ENCODE data around the gene LIMA1.

Gene LIMA1

DNA sequence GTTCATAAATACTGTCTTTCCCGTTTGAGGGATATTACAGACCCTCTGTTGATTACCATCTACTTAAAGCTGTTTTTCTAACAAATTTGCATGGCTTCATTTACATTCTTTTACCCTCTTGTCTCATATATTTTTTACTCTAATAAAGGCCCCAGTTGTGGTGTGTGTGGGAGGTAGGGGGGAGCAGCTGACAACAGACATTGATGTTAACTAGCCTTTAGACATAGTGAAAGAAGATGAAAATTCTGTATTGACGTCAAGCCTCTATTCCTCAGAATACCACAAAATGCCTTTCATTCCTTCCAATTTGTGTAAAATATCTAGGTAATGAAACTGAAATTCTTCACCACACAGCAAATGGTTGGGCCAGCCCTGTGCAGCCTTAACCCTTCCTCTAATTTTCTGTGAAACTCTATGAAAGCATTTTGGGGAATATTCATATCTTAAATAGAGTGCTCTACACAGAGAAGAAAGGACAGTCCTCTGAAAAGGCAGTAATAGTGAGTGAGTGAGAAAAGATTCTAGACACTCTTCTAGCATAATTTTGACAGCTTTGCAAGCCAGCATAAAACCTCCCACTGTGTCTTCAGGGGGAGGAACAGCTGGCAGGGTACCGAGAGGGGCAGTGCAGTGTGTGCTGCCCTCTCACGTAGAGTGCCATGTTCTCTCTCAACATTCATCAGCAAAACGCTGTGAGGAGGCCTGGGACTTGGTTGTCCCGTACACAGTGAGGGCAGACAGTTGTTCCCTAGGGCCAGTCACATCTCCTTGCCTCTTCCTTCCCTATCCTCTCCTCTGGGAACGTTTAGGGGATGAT lies 96.0 kb downstream of the LIMA1 start:
- TF ChIP-seq ZNF565 (CRISPR knock-in tag; conservative IDR thresholded peaks at IDR 0.05; ENCODE audit: low read depth) (no peak), TOX (CRISPR knock-in tag; IDR thresholded peaks at IDR 0.05; ENCODE audit: borderline replicate concordance) (peak; percentile 59; the same call in 1 of the 2 replicates), GLIS3 (CRISPR knock-in tag; IDR thresholded peaks at IDR 0.05) (no peak), POU6F1 (CRISPR knock-in tag; IDR thresholded peaks at IDR 0.05; ENCODE audit: borderline replicate concordance, low read depth) (no peak), OSR1 (CRISPR knock-in tag; IDR thresholded peaks at IDR 0.05) (no peak), TCF4 (CRISPR knock-in tag; IDR thresholded peaks at IDR 0.05; ENCODE audit: borderline replicate concordance) (no peak), ZC3H10 (CRISPR knock-in tag; IDR thresholded peaks at IDR 0.05) (no peak), PPARA (CRISPR knock-in tag; IDR thresholded peaks at IDR 0.05; ENCODE audit: borderline replicate concordance) (no peak), BACH2 (CRISPR knock-in tag; IDR thresholded peaks at IDR 0.05; ENCODE audit: borderline replicate concordance) (no peak), RARB (CRISPR knock-in tag; IDR thresholded peaks at IDR 0.05) (no peak), ESRRG (CRISPR knock-in tag; IDR thresholded peaks at IDR 0.05) (no peak), CREB5 (CRISPR knock-in tag; IDR thresholded peaks at IDR 0.05; ENCODE audit: low read depth) (peak; percentile 58), CSDC2 (CRISPR knock-in tag; IDR thresholded peaks at IDR 0.05) (peak; percentile 80; the same call in 1 of the 2 replicates), ZFP30 (CRISPR knock-in tag; IDR thresholded peaks at IDR 0.05) (no peak), ZFP3 (CRISPR knock-in tag; IDR thresholded peaks at IDR 0.05) (no peak), ZNF70 (CRISPR knock-in tag; IDR thresholded peaks at IDR 0.05) (no peak), SNAI2 (CRISPR knock-in tag; IDR thresholded peaks at IDR 0.05) (peak; percentile 14; the same call in 1 of the 2 replicates), ARNTL (CRISPR knock-in tag; IDR thresholded peaks at IDR 0.05; ENCODE audit: borderline replicate concordance, low read depth) (no peak), ISL1 (CRISPR knock-in tag; IDR thresholded peaks at IDR 0.05) (peak; percentile 84), ZNF8 (CRISPR knock-in tag; IDR thresholded peaks at IDR 0.05) (no peak)
- TF ChIP-seq, protein P1, sequence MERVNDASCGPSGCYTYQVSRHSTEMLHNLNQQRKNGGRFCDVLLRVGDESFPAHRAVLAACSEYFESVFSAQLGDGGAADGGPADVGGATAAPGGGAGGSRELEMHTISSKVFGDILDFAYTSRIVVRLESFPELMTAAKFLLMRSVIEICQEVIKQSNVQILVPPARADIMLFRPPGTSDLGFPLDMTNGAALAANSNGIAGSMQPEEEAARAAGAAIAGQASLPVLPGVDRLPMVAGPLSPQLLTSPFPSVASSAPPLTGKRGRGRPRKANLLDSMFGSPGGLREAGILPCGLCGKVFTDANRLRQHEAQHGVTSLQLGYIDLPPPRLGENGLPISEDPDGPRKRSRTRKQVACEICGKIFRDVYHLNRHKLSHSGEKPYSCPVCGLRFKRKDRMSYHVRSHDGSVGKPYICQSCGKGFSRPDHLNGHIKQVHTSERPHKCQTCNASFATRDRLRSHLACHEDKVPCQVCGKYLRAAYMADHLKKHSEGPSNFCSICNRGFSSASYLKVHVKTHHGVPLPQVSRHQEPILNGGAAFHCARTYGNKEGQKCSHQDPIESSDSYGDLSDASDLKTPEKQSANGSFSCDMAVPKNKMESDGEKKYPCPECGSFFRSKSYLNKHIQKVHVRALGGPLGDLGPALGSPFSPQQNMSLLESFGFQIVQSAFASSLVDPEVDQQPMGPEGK (CRISPR knock-in tag; IDR thresholded peaks at IDR 0.05; ENCODE audit: borderline replicate concordance) = no peak
- TF ChIP-seq, protein P2, sequence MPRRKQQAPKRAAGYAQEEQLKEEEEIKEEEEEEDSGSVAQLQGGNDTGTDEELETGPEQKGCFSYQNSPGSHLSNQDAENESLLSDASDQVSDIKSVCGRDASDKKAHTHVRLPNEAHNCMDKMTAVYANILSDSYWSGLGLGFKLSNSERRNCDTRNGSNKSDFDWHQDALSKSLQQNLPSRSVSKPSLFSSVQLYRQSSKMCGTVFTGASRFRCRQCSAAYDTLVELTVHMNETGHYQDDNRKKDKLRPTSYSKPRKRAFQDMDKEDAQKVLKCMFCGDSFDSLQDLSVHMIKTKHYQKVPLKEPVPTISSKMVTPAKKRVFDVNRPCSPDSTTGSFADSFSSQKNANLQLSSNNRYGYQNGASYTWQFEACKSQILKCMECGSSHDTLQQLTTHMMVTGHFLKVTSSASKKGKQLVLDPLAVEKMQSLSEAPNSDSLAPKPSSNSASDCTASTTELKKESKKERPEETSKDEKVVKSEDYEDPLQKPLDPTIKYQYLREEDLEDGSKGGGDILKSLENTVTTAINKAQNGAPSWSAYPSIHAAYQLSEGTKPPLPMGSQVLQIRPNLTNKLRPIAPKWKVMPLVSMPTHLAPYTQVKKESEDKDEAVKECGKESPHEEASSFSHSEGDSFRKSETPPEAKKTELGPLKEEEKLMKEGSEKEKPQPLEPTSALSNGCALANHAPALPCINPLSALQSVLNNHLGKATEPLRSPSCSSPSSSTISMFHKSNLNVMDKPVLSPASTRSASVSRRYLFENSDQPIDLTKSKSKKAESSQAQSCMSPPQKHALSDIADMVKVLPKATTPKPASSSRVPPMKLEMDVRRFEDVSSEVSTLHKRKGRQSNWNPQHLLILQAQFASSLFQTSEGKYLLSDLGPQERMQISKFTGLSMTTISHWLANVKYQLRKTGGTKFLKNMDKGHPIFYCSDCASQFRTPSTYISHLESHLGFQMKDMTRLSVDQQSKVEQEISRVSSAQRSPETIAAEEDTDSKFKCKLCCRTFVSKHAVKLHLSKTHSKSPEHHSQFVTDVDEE (CRISPR knock-in tag; IDR thresholded peaks at IDR 0.05) = no peak
- TF ChIP-seq, protein P3, sequence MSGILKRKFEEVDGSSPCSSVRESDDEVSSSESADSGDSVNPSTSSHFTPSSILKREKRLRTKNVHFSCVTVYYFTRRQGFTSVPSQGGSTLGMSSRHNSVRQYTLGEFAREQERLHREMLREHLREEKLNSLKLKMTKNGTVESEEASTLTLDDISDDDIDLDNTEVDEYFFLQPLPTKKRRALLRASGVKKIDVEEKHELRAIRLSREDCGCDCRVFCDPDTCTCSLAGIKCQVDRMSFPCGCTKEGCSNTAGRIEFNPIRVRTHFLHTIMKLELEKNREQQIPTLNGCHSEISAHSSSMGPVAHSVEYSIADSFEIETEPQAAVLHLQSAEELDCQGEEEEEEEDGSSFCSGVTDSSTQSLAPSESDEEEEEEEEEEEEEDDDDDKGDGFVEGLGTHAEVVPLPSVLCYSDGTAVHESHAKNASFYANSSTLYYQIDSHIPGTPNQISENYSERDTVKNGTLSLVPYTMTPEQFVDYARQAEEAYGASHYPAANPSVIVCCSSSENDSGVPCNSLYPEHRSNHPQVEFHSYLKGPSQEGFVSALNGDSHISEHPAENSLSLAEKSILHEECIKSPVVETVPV (CRISPR knock-in tag; IDR thresholded peaks at IDR 0.05) = no peak
- peak; percentile 83 for ATAC-seq

DNA sequence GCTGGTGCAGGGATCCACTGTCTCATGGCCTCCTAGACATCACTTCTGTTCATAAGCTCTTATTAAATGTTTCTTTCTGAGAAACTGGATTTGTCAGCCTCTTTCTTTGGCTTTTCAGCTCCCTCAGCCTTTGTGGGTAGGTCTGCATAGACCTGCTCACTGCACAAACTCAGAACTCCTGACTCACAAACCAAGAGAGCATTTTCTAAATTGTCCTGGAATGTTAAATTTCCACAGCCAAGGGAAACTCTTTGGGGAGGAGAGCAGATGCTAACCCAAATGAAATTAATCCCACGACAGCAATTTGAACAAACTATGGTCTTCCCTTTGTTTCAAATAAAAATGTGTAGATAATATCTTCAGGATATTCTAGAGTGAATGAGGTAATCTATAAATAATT lies 96.6 kb downstream of the LIMA1 start:
- ATAC-seq = peak; percentile 30
- TF ChIP-seq ZFP3 (CRISPR knock-in tag; IDR thresholded peaks at IDR 0.05) (no peak), PPARA (CRISPR knock-in tag; IDR thresholded peaks at IDR 0.05; ENCODE audit: borderline replicate concordance) (no peak), ESRRG (CRISPR knock-in tag; IDR thresholded peaks at IDR 0.05) (no peak), BACH2 (CRISPR knock-in tag; IDR thresholded peaks at IDR 0.05; ENCODE audit: borderline replicate concordance) (no peak), ZC3H10 (CRISPR knock-in tag; IDR thresholded peaks at IDR 0.05) (no peak), TOX (CRISPR knock-in tag; IDR thresholded peaks at IDR 0.05; ENCODE audit: borderline replicate concordance) (no peak), RARB (CRISPR knock-in tag; IDR thresholded peaks at IDR 0.05) (no peak), OSR1 (CRISPR knock-in tag; IDR thresholded peaks at IDR 0.05) (no peak)
- TF ChIP-seq, protein P2 (CRISPR knock-in tag; IDR thresholded peaks at IDR 0.05) = no peak
- TF ChIP-seq, protein P1 (CRISPR knock-in tag; IDR thresholded peaks at IDR 0.05; ENCODE audit: borderline replicate concordance) = no peak
